Measurements from ENCODE around the gene PARVB. TPM values are rescaled to one million over a fixed set of nuclear protein-coding genes. Genes with fewer than 3 reads are reported as not detected.

The PARVB gene
- total and polyA plus RNA-seq, 10 of the 15 experiments (the other 5 are each of a cell fraction or from before 2014, with no cell fraction given): 5.2 to 264 (median 76.0) TPM

- peaks cover 11% of the 10 kb centered on the region for H3K79me2 ChIP-seq (ENCODE audit: control insufficient read depth, insufficient read depth, low read length)
- 0 out of 4 replicates have a peak, but pooled peaks cover 0 to 2% of the 10 kb centered on the region in 2 experiments for H3K36me3 ChIP-seq (ENCODE audit: control insufficient read depth in 2 of 2, insufficient read depth in 2 of 2, low read length in 1 of 2)
- peak within 1 kb of the TSS; percentile 91 for H3K27ac ChIP-seq (ENCODE audit: control insufficient read depth, insufficient read depth)
- FAIRE-seq: peak; percentile 85
- ChIA-PET RAD21 (ENCODE audit: unreplicated experiment) (interaction anchor here (0.9 to 3.1 kb wide), 9 partner anchors 8 to 187 kb away, joined by 3 to 14 read pairs (median 8); no protein-coding TSS in a partner anchor), SMC1A (ENCODE audit: uncharacterized antibody, unreplicated experiment) (interaction anchor here (1.0 to 3.3 kb wide), 7 partner anchors 8 to 187 kb away, joined by 3 to 20 read pairs (median 5); no protein-coding TSS in a partner anchor), CTCF (interaction anchor here (0.6 to 2.9 kb wide), 7 partner anchors 15 to 298 kb away, joined by 3 to 17 read pairs (median 4); no protein-coding TSS in a partner anchor), POLR2A (interaction anchor here (0.6 to 2.4 kb wide), 7 partner anchors 9 to 503 kb away, joined by 3 to 17 read pairs (median 4); no protein-coding TSS in a partner anchor)
- TF ChIP-seq RAD51 (IDR thresholded peaks at IDR 0.05) (0 out of 2 replicates have a peak, but pooled peaks have one; percentile 39), BHLHE40 (IDR thresholded peaks at IDR 0.05; ENCODE audit: borderline replicate concordance in 1 of 2, low read depth in 2 of 2, low read length in 1 of 2) (peak; percentile 30 to 45; a peak in 2 of 4 replicates), ZNF687 (IDR thresholded peaks at IDR 0.05) (no peak), CREM (IDR thresholded peaks at IDR 0.05; ENCODE audit: low read depth) (peak; percentile 97), RFX5 (IDR thresholded peaks at IDR 0.05; ENCODE audit: low read depth, low read length) (peak; percentile 100), TCF3 (IDR thresholded peaks at IDR 0.05; ENCODE audit: borderline replicate concordance, insufficient read depth, low read depth, low read length) (no peak), NFYB (IDR thresholded peaks at IDR 0.05; ENCODE audit: insufficient read depth, low read depth, low read length) (peak; percentile 80), TAF1 (IDR thresholded peaks at IDR 0.05; ENCODE audit: borderline replicate concordance, low read depth, low read length) (peak; percentile 33; the same call in 1 of the 2 replicates), PKNOX1 (IDR thresholded peaks at IDR 0.05) (peak; percentile 38), WRNIP1 (IDR thresholded peaks at IDR 0.05; ENCODE audit: borderline replicate concordance, low read depth, low read length) (no peak), E2F8 (IDR thresholded peaks at IDR 0.05; ENCODE audit: low read depth, partially characterized antibody) (peak; percentile 40), NBN (IDR thresholded peaks at IDR 0.05) (0 out of 2 replicates have a peak, but pooled peaks have one; percentile 19), ZNF24 (IDR thresholded peaks at IDR 0.05) (no peak), CEBPB (IDR thresholded peaks at IDR 0.05; ENCODE audit: borderline replicate concordance in 1 of 2, low read depth in 2 of 2, low read length in 2 of 2) (peak in 1 of 2 experiments; percentile 87; a peak in 1 of 4 replicates), CREB1 (IDR thresholded peaks at IDR 0.05; ENCODE audit: low read depth) (peak; percentile 96)
- TF ChIP-seq, protein P1, sequence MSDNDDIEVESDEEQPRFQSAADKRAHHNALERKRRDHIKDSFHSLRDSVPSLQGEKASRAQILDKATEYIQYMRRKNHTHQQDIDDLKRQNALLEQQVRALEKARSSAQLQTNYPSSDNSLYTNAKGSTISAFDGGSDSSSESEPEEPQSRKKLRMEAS (IDR thresholded peaks at IDR 0.05; ENCODE audit: low read depth, low read length): peak; percentile 19; the same call in 1 of the 2 replicates
- H2AFZ ChIP-seq (ENCODE audit: control insufficient read depth, low read depth, low read length): peak within 1 kb of the TSS; percentile 71
- H4K20me1 ChIP-seq (ENCODE audit: control insufficient read depth, insufficient read depth): no peaks in the 10 kb centered on the region
- peak within 1 kb of the TSS; percentile 79 for H3K4me2 ChIP-seq (ENCODE audit: control insufficient read depth, insufficient read depth)
- ATAC-seq: peak; percentile 76
- in situ Hi-C loops (cut with MboI) (no loop called here), intact Hi-C loops (cut with micrococcal nuclease; ENCODE audit: unreplicated experiment) (no loop called here)
- BruUV-seq (replicated peaks): TSS peak; percentile 78
- H3K4me1 ChIP-seq (ENCODE audit: control insufficient read depth, insufficient read depth, low read length): peaks cover 13% of the 10 kb centered on the region
- H3K4me3 ChIP-seq: peak within 1 kb of the TSS; percentile 79
- peak within 1 kb of the TSS; percentile 93 for H3K9ac ChIP-seq (ENCODE audit: control insufficient read depth, insufficient read depth, low read length)
- H3K27me3 ChIP-seq (replicated peaks in 1 of 2; ENCODE audit: control insufficient read depth in 2 of 2, insufficient read depth in 2 of 2, low read length in 1 of 2): no peaks in the 10 kb centered on the region
- H3K9me3 ChIP-seq (replicated peaks; ENCODE audit: control insufficient read depth, insufficient read depth, low read length): no peaks in the 10 kb centered on the region
- peak; percentile 57 for DNase-seq (ENCODE audit: low read depth, low spot score)
- 5% methylated on average over 5 of the region's 5 CpGs for WGBS (ENCODE audit: insufficient coverage, insufficient replicate concordance, low lambda C conversion rate, missing lambda C conversion rate)
Measured at GRCh38 chr22:44180706-44181032, 156.6 kb downstream of the PARVB start, which contains the start of gene PARVG. Gene PARVG (plus strand): TSS chr22:44180925. CDS start chr22:44183330, 2,405 bp downstream.

Measured in GM12878 (cell line).